GM18520 (cell line): ENCODE results near the gene PDZRN3.

ENCODE experiments used
- ATAC-seq: cut with Tn5 transposase; IDR thresholded peaks from one replicate; pipeline ENCODE4 v1.9.1; 2021; ENCODE audit not compliant: unreplicated experiment

Gene PDZRN3

GRCh38 chr3:73559749-73560148 lies 65.0 kb downstream of the PDZRN3 start:
- ATAC-seq, result no peak

GRCh38 chr3:73558727-73559075 lies 66.0 kb downstream of the PDZRN3 start:
- no peak for ATAC-seq

- no peak for ATAC-seq
These were observed 66.6 kb downstream of the PDZRN3 start for GRCh38 chr3:73557986-73558726.

DNA sequence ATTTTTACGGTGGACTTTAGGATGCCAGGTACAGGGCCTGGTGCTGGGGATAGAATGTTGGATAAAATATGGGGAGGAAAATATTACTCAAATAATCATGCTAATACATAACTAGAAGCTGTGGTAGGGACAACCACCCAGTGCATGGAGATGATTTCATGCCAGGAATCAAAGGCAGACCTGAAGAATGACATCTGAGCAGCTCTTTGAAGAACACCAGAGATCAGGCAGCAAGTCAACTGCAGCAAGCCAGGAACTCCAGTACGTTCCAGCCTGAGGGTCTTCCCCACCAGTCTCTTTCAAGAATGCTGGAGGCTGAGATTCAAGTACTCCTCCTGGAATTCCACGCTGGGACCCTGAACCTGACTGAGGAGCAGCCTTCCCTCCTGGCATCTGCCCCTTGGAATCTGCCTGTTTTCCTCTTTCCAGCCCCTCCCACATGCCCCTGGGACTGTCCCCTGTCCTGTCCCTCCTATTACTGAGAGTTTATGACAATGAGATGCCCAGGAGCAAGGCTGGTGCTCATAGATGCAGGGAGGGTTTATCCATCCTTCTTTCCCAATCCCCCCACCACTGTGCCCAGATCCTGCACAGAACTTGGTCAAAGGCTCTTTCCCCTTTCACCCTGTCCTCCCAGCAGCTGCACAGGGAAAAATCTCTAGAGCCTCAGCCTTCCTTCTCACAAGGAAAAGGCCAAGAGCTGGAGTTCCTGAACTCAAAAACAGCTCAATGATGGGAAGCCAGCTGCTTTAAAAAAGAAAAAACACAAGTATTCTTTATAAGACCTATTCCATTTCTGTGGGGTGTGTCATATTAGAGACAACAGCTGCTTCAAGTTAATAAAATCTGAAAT lies 68.0 kb downstream of the PDZRN3 start:
- no peak for ATAC-seq

GRCh38 chr3:73555076-73555475 lies 69.7 kb downstream of the PDZRN3 start:
- no peak for ATAC-seq

- no peak for ATAC-seq
These were observed 72.0 kb downstream of the PDZRN3 start for GRCh38 chr3:73552700-73553099.

- no peak for ATAC-seq
These were observed 74.7 kb downstream of the PDZRN3 start for GRCh38 chr3:73550032-73550431.

- no peak for ATAC-seq
These were observed 75.6 kb downstream of the PDZRN3 start for GRCh38 chr3:73549051-73549600.

GRCh38 chr3:73548436-73548835 lies 76.3 kb downstream of the PDZRN3 start:
- ATAC-seq, result no peak

DNA sequence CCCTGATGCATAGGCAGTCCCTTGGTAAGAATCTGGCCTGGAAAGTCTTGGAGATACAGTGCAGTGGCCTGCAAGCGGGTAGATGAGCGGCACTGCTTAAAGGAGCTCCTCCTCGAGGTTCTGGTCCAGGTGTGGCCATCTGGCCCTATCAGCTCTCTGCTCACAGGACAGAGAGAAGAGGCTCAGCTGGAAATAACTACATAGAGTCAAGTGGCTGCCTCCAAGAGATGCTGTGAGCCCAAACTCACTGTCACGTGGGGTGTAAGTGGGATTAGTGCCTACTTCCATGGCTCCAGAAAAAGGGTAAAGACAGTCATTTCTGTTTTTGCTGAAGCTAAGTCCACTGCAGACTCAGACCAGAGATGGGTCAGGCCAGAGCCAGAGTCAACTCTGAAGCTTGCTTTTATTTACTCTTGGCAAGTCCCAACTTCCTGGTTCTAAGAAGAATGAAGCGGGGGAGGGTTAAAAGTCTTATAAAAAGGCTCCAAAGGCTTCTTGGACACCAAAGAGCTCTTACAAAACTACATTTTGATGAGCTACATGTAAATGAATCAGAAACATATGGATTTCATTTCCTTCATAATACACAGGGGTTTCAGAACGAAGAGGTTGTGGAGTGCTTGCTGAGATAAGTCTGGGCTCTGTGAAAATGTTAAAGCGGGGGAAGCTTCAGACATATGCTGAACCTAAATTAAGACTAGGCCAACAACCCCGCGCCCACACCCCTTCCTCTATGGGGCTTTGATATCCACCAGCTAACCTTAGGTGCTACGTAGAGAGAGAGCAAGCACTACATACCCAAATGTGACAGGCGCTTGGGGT lies 77.1 kb downstream of the PDZRN3 start:
- ATAC-seq, result no peak

DNA sequence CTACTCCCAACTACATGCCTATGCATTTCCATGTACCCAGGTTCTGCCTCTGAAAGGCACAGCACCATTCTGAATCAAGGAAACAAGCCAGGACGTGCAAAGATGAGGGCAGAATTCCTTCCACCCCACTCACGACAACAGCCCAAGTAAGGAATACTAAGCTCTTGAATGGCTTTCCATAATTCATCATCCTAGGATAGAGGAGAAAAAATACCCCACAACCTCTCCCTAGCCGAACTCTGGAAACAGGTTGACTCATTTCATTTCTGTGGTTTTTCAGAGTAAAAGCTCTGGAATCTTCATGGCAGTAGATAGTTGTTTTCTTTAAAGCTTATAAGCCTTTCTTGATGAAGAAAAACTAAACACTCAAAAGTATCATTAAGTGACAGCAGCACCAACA lies 77.8 kb downstream of the PDZRN3 start:
- no peak for ATAC-seq

- no peak for ATAC-seq
These were observed 81.3 kb downstream of the PDZRN3 start for GRCh38 chr3:73543412-73543811.

DNA sequence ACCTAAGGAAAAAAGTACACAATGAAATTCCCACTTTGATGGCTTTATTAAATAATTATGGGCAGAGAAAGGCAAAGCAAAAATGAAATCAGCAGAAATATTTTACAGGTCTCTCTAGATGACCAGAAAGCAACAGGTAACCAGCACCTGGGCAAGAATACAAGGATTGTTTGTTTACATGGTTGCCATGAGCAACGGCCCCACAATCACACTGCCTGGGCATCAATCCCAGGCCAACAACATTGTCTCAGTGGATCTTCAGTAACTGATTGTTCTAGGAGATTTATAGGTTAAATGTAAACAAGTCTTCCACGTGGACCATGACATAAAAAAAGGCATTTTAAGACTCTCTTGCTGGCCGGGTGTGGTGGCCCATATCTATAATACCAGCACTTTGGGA lies 82.6 kb downstream of the PDZRN3 start:
- no peak for ATAC-seq

GRCh38 chr3:73540969-73541740 lies 83.6 kb downstream of the PDZRN3 start:
- no peak for ATAC-seq

- no peak for ATAC-seq
These were observed 86.3 kb downstream of the PDZRN3 start for GRCh38 chr3:73538486-73538885.

- no peak for ATAC-seq
These were observed 87.8 kb downstream of the PDZRN3 start for GRCh38 chr3:73536952-73537351.

DNA sequence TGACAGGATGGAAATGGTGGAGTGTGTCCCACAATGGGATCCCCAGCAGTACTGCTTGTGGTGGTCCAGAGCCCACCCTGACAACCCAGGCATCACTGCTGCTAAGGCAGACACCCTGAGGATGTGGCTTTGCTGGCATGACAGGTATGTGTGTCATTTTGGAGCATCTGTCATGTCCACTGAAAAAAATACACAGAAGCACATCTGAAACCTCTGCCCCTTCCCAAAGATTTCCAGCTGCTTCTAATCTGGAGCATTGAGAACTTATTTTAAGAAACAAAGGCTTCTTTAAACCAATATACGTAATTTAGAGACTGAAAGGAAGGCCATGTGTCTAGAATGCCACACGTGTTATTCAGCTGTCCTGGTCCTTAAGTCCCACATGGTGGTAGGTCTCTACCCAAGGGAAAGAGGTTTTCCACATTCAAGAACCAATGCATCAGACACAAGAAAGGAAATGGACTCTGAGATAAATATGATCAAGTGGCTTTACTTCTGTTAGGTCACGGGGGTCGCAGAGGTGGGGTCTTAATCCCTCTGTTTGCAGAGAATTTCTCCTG lies 88.3 kb downstream of the PDZRN3 start:
- no peak for ATAC-seq

GRCh38 chr3:73535931-73536330 lies 88.8 kb downstream of the PDZRN3 start:
- ATAC-seq, result no peak

GRCh38 chr3:73535137-73535536 lies 89.6 kb downstream of the PDZRN3 start:
- ATAC-seq, result no peak

- no peak for ATAC-seq
These were observed 94.7 kb downstream of the PDZRN3 start for GRCh38 chr3:73530022-73530396.
